ENCODE data around the gene B3GAT3.
"Not testable (repeated sequence)": the region's sequence is repeated elsewhere in the genome, so short reads cannot be mapped to it uniquely, and the experiment has no call there.

B3GAT3 gene

DNA sequence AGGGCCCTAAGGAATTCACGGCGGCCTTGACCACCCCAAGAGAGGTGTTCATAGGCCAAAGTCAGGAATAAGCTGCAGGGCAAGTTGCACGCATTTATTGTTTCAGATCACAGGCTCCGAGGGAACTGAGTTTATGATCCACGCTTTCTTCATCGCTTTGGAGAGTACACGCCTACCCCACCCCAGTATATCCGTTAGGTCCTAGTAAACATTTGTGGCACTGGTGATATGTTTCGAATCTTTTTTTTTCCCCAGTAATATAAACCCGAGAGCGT lies 23.8 kb upstream of the B3GAT3 start:
- DNase-seq: no peak

DNA sequence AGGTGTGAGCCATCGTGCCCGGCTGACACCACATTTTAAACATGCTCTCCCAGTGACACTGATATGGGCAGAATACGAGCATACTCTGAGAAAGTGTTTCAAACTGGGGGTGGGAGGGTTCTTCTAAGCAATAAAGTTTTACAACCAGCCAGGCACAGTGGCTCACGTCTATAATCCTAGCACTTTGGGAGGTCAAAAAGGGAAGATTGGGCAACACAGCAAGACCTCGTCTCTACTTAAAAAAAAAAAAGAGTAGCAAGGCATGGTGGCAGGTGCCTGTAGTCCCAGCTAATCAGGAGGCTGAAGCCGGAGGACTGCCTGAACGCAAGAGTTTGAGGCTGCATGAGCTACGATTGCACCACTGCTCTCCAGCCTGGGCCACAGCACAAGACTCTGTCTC lies 22.4 kb upstream of the B3GAT3 start:
- no peak for DNase-seq

DNA sequence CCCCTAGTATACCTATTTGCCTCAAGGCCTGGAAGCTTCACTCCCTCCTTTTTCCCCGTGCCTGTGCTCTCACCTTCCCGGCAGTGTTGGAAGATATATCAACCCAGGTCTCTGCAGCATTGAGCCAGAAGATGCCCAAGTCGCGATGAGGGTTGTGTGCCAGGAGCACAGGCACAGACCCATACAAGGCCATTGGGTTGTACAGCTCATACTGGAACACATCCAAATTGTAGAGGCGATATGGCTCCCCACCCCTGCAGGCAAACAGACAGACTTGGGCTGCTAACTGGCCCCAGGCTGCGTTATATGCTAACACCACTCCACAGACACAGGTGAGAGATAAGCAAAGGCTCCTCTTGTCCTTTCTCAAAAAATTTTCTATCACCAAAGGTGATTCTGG lies 10.7 kb upstream of the B3GAT3 start:
- no peak for DNase-seq

DNA sequence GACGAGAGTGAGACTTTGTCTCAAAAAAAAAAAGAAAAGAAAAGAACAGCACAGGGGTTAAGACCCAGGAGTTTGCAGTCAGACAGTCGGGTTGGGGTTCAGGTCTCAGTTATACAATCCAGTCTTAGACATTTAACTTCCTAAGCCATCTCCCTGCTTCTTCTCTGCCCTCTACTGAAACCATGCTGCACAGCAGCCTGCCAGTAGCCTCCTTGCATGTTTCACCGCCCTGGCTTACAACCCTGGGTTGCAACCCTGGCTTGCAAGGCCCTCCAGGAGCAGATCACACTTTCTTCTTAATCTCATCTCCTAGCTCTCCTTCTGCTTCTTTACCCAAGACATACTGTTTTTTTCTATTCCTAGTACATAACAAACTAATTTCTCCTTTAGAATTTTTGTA lies 5.9 kb upstream of the B3GAT3 start:
- no peak for DNase-seq

DNA sequence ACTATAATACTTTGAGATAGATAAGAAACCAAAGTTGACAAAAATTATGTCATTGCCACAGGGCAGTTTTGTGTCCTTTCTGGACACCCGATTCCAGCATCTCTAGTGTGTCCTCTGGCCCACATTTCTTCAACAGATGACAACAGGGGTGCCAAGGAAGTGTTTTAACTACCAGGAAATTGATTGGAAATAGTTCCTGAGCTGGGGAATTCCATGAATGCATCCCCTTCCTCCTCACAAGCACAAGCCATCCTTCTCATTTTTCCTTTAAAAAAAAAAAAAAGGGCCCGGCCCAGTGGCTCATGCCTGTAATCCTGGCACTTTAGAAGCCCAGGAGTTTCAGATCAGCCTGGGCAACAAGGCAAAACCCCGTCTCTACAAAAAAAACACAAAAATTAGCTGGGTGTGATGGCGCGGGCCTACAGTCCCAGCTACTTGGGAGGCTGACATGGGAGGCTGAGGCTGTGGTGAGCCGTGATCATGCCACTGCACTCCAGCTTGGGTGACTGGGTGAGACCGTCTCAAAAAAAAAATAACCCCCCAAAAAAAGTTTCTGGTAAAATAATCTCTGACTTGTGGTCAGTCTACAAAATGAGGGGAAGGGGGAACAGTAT lies 797 bp upstream of the B3GAT3 start:
- DNase-seq: no peak

DNA sequence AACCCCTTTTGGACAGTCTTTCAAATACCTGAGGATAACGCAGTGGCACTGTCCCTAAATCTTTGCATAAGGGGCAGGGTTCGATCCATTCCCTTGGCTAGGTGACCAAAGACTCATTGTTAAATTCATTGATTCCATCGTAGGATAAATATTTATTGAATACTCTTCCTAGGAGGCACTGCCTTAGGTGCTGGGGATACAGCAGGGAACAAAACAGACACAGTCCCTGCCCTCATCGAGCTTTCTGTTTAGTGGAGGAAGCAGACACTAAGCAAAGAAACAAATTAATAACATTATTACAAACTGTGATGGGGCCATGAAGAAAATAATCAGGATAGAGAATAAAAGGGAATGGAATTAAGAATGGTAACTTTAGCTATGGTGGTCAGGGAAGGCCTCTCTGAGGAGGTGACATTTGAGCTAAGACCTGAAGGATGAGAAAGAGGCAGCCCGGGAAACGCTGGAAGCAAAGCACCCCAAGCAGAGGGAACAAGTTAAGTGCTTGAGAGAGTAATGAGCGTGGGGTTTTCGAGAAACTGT lies 689 bp downstream of the B3GAT3 start:
- DNase-seq: no peak

DNA sequence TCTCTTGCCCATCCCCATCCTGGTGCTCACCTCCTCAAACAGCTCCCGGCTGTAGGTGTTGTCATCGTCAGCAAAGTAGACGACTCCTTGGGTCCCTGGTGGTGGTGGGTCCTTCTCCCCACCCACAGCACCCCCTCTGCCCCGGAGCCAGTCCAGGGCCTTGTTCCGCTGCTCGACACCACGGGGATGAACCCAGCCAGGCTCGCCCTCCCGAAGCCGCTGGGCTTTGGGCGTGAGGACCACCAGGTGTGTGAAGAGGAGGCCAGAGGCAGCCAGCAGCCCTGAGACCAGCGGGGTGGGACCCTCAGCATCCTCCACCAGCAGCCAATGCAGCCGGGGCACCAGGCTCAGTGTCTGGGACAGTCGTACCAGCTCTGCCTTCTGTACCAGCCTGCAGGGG lies 4.8 kb downstream of the B3GAT3 start:
- not testable (repeated sequence) for DNase-seq

DNA sequence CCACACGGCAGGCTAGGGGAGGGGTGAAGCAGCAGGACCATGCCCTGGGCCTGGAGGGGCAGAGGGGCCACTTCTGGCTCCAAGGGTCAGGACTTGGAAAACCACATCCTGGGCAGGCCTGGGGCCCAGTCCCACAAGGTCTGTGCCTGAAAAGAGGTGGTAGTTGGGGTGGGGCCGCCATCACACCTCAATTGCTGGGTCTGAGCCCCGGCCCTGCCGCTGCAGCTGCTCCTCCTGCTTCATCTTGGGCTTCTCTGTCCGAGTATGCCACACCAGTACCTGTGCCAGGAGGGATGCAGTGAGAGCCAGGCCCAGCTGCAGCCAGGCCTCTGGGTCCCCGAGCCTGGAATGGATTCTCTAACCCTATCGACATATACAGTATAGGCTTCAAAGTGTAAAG lies 6.3 kb downstream of the B3GAT3 start:
- DNase-seq: no peak

DNA sequence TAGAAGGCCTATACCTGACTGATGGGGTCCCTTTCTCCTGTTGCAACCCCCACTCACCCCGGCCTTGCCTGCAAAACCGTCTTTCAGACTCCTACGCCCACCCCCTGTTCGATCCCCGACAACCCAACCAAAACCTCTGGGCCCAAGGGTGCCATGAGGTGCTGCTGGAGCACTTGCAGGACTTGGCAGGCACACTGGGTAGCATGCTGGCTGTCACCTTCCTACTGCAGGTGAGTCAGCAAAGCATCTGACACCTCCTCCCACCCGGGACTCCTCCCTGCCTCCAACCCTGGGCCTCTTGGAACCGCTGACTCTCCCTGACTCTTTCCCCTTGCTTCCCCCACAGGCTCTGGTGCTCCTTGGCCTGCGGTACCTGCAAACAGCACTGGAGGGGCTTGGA lies 7.5 kb downstream of the B3GAT3 start:
- peak; percentile 45 to 61 for DNase-seq

DNA sequence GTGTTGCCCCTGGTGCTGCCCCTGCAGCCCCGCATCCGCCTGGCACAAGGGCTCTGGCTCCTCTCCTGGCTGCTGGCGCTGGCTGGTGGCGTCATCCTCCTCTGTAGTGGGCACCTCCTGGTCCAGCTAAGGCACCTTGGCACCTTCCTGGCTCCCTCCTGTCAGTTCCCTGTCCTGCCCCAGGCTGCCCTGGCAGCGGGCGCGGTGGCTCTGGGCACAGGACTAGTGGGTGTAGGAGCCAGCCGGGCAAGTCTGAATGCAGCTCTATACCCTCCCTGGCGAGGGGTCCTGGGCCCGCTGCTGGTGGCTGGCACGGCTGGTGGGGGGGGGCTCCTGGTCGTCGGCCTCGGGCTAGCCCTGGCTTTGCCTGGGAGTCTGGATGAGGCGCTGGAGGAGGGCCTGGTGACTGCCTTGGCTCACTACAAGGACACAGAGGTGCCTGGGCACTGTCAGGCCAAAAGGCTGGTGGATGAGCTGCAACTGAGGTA lies 8.5 kb downstream of the B3GAT3 start:
- no peak for DNase-seq

DNA sequence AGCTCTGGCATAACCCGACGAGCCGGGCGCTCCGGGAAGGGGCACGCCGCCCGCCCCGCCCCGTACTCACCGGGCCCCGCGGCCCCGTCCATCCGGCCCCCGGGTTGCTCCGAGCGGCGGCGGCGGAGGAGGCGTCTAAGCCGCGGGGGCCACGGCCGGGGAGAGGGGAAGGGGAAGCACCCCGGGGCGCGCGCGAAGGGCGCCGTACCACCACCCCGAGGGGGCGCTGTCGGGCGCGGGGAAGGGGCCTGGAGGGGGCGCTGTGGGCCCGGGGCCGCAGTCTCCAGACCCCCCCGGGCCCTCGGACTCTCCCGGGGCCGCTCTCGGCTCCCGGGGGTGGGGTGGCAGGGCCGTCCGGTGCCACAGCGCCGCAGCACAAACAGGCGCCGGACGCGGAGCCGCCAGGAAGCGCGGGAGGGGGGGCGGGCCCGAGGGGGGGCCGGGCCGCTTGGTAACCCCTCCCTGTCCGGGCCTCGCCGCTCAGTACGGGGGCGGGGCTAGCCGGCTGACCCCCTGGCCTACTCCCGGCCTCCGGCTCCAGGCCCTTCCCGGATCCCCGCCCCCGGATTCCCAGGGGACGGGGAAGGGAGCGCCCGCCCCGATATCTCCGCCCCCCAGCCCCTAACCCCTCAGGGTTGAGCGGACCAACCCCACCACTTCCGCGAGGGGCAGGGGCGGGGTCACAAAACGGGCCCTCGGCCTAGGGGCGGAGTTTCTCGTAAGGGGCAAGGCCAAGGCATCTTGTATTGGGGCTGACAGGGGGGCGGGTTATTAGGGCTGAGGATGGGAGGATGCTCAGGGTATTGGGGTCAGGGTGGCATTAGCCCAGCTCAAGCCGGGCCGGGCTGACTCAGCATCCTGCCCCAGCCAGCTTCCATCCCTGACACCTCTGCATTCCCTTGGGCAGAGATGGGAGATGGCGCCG lies 9.2 kb downstream of the B3GAT3 start, which contains the start of the genes EML3 and ROM1:
TSS of gene EML3 (minus strand) at position 410 of the 925 bp plus-strand sequence. CDS start at position 92, 318 bp downstream.
TSS of gene ROM1 (plus strand) at position 892 of the 925 bp plus-strand sequence. CDS start at position 917, 25 bp downstream.
- peak; percentile 86 to 88 for DNase-seq

DNA sequence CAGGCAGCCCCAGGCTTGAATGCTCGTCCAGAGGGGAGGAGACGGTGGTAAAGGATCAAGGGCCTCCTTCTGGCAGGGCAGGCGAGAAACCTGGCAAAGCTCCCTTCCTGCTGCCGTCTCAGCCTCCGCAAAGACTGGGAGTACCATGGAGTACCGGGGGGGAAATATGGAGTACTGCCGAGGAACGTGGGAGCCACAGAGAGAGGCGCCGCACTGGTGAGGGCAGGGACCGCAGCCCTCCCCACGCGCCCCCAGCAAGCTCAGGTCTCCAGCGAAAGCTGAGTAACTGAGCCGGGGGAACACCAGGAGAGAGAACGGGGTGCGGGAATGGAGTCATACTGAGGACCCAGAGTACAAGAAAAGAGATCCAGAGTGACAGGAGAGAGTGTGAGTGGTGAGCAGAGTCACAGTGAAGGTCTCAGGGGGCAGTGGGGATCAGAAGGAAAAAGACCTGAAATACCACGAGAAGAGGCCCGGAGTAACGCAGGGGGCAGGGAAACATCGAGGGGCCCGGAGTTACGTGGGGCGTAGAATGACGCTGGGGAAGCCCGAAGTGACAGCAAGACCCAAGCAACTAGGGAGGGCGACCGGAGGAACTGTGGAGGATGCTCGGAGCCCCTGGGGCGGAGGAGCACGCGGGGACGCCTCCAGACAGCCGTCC lies 10.0 kb downstream of the B3GAT3 start:
- DNase-seq: peak; percentile 48 to 52

DNA sequence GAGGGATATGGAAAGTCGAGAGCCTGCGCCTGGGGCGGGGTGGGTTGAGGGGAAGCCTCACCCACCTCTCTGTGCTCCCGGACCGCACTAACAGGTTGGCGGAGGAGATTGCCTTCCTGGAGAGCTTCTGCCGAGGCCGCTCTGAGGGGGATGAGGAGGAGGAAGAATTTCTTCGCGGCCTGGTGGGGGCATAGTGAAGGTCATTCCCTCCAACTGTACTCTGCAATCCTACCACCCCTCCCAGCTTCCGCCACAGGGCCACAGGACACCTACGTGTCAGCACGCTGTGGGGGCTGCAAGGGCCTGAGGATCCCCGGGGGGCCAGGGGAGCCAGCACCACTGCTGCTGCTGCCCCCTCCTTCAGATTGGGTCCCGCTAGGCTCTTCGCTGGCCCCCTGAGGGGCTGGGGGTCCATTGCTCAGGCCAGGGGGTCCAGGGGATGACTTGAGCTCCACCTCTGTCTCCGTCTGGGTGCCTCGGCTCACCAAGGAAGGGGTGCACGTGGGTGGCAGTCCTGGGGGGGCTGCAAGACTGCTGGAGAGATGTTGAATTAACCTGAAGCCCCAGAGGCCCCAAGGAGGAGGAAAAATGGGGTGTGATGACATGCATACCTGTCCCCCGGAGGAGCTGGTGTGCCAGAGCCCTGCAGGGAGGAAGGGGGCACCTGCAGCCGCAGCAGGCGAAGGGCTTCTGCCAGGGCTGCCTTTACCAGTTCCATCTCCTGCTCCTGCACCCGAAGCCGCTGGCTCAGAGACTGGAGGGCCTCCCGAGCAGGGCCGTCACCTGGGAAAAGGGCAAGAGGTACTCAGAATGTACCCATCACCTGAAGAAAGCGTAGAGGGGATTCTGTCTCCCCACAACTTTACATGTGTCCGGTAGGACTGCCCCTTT lies 10.7 kb downstream of the B3GAT3 start:
- DNase-seq: no peak

DNA sequence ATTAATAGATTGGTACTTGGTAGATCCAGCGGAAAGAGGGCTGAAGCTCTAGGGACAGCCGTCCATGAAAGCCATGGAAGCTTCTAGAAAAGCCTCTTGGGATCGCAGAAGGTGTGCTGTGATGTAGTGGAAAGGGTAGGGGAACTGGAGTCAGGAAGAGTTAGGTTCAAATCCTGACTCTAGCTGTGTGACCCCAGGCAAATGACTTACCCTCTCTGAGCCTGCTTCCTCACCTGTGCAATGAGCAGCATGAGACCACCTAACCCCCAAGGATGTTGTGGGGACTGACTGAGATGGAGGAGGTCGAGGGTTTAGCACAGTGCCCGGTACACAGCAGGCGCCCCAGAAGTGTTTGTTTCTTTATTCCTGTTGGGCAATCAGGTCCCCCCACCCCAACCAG lies 11.4 kb downstream of the B3GAT3 start:
- no peak for DNase-seq

DNA sequence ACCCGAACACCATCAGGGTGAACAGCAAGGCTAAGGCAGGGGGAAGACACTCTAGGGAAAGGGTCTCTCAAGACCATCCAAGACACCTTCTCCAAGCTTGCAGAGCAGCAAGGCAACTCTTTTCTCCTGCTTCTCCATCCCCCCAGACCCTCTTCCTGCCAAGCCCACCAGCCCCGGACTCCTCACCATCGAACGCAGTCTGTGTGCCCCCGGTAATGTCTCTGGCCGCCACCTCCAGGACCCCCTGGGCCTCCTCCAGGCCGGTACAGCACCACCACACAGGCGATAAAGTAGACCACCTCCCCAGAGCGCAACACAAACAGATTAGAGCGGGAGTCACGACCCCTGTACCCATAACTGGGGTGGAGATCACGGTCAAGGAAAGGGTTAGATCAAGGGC lies 13.0 kb downstream of the B3GAT3 start:
- no peak for DNase-seq

DNA sequence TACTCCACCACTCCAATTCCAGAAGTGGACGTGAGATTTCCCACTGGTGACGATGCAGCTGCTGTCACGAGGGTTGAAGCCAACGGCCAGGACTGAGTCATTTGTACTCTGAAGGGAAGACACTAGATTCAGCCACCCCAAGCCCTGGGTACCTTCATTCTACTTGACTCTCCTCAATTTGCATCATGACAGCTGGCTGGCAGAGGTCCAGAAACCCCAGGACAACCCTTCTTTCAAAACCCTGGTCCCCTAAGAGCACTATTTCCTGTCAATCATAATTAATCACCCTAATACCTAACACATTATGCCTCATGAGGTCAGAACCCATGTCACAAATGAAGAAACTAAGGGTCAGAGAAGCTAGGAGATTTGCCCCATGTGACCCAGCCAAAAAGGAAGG lies 14.1 kb downstream of the B3GAT3 start:
- no peak for DNase-seq

DNA sequence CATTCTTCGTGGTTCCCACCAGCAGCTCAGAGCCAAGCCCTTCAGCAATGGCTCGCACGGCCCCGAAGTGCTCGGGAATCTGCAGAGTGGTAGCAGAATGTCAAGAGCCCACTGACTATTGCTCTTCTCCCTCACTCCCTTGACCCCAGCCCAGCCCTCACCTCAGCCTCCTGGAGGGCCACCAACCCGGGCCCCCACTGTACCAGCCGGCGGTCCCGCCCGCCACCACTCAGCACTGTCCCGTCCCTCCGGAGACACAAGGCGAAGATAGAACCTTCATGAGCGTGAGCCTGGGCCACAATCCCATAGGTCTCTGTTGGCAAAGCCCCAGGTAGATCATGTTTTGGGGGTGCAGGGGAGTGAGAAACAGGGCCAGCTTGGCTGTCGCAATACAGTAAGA lies 15.9 kb downstream of the B3GAT3 start:
- DNase-seq: no peak

DNA sequence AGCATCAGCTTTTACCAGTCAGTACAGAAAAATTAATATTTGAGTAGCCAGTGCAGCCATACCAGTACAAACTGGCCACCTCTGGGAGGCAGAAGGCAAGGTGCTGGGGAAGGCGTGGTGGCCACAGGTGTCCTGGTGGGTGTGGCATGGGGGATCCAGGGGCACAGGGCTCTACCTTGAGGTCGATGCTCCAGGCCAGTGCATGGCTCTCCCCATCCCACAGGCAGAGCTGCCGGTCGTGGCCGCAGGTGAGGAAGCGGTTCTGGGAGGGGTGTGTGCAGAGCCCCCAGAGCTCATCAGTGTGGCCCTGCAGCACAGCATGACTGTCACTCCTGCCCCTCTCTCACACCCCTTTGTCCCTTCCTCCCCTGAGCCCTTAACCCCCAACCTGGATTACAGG lies 16.3 kb downstream of the B3GAT3 start:
- DNase-seq: no peak

DNA sequence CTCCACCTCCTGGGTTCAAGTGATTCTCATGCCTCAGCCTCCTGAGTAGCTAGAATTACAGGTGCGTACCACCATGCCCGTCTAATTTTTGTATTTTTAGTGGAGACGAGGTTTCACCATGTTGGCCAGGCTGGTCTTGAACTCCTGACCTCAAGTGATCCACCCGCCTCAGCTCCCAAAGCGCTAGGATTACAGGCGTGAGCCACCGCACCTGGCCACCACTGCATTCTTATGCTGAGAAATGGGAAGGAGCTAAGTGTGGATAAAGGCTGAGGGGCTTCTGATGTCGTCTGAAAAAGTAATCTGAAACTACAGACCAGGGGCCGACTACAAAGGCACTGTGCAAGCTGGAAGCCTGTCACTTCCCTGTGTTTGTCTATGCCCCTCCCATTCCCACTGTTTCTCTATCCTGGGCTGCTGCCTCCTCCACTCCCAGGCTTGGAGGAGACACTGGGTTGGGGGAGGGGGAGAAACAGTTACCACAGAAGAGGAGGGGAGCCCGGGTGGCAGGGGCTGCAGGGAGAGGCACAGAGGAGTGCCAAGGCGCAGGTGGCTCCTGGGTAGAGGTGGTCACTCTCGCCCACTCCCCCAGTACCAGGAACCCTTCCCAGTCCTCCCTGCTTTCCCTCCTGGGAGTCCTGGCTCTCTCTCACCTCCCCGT lies 17.2 kb downstream of the B3GAT3 start:
- no peak for DNase-seq

DNA sequence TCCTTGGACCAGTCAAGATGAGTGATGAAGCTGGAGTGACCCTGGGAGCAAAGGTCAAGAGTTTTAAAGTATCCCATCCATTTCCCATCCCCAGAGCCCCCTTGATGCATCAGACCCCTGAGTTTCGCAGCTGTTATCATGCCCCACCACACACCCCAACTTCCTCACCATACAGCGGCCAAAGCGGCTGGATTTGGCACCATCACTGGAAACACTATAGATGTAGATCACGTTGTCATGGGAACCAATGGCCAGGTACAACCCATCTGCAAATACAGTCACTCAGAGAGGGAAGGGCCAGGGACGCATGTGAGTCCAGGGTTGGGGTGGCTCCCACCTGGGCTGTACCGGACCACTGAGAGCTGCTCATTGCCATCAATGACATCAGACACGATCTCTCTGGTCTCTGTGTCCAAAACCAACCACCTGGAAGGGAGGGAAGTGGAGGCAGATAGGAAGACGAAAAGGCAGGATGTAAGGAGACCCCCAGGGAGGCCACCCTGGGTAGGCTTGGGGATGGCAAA lies 17.9 kb downstream of the B3GAT3 start:
- DNase-seq: no peak

DNA sequence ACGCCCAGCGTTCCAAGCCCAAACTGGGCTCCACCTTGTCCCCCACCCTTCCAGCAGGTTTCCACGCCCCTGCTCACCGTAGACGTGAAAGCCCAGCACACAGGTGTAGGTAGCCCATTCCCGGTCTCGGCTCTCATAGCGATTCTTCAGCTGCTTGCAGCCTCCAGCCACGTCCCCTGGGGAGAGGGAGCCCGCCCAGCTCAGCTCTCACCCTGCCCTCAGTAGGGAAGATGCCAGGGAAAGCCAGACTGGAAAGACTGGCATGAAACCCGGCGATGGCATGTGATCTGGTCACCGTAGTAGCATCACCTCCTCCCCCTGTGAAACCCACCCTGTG lies 18.7 kb downstream of the B3GAT3 start:
- no peak for DNase-seq
